ENCODE results near the gene ENTPD2. TPM values are rescaled to one million over a fixed set of nuclear protein-coding genes. Genes with fewer than 3 reads are reported as not detected.

Gene ENTPD2
- total and polyA plus RNA-seq, 2 donors (not counting 3 experiments of a cell fraction or from before 2014, with no cell fraction given), result not detected

DNA sequence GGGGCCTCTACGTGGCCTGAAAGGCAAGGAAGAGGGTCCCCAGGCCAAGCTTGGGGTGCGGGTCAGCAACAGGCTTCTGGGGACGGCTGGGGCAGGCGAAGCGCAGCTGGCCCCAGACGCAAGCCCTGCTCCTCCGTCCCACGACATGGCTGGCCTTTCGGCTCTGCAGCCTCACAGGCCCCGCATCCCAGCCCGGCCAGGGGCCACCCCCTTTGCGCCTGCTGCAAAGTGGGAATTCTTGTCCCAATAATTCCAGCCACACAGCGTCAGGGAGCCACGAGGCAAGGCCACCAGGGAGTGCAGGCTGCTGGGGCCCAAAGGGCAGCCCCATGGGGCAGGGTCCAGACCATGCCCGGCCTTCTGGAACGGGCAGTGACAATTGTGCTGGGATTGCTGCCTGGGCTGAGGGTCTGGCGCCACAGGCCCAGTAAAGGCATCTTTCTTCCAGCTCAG, 1.1 kb upstream of the ENTPD2 start:
- H2AFZ ChIP-seq (ENCODE audit: low read depth, low read length), result no peak overlapping the region
- no peak overlapping the region for H3K9ac ChIP-seq (replicated peaks; ENCODE audit: extremely low read depth, insufficient read depth, low read length)
- no peak overlapping the region for H3K4me3 ChIP-seq (replicated peaks in 1 of 3; ENCODE audit: insufficient read depth in 1 of 3, low read depth in 1 of 3, low read length in 3 of 3)
- H3K27ac ChIP-seq (ENCODE audit: insufficient read depth, low read depth, low read length), result no peak overlapping the region
- H3K27me3 ChIP-seq (ENCODE audit: control insufficient read depth in 2 of 2, insufficient read depth in 2 of 2, low read length in 2 of 2), result peaks cover 8 to 19% of the 10 kb centered on the region in 2 experiments
- no peaks in the 10 kb centered on the region for H3K4me1 ChIP-seq (ENCODE audit: control insufficient read depth, extremely low read depth, insufficient read depth, low read length)
- TF ChIP-seq POLR2AphosphoS5 (IDR thresholded peaks at IDR 0.05; ENCODE audit: insufficient read depth, low read depth, low read length), result no peak
- no peaks in the 10 kb centered on the region for H4K20me1 ChIP-seq (replicated peaks; ENCODE audit: control insufficient read depth, extremely low read depth, insufficient read depth, low read length)
- ChIA-PET CTCF (interaction anchor here (0.6 to 7.4 kb wide), 5 partner anchors 8 to 26 kb away, joined by 3 to 50 read pairs (median 14); partner anchors contain the start of gene NPDC1), POLR2A (no interaction called here)
- H3K4me2 ChIP-seq (ENCODE audit: insufficient read depth, low read length), result no peak overlapping the region
- intact Hi-C loops (cut with micrococcal nuclease) (no loop called here), dilution Hi-C loops (cut with MboI; ENCODE audit: extremely low pct_ligation_motif_present, low sequenced_read_pairs) (no loop called here)
- DNase-seq (ENCODE audit: low read depth, low spot score), result no peak
- H3K36me3 ChIP-seq (ENCODE audit: control insufficient read depth in 2 of 2, extremely low read depth in 1 of 2, insufficient read depth in 2 of 2, low read length in 2 of 2), result no peaks in the 10 kb centered on the region
- no TSS peak for BruUV-seq (replicated peaks)
- no peaks in the 10 kb centered on the region for H3K9me1 ChIP-seq (replicated peaks; ENCODE audit: control insufficient read depth, extremely low read depth, insufficient read depth, low read length)
- FAIRE-seq, result no peak
- H3K9me3 ChIP-seq (replicated peaks; ENCODE audit: control insufficient read depth, insufficient read depth, low read length), result no peaks in the 10 kb centered on the region
- H3K79me2 ChIP-seq (ENCODE audit: control insufficient read depth, insufficient read depth, low read length), result no peaks in the 10 kb centered on the region

- Histone ChIP-seq H3K4me2 (ENCODE audit: insufficient read depth, low read length) (no peak overlapping the region), H3K27me3 (ENCODE audit: control insufficient read depth in 2 of 2, insufficient read depth in 2 of 2, low read length in 2 of 2) (peaks cover 8 to 21% of the 10 kb centered on the region in 2 experiments), H3K4me3 (replicated peaks in 1 of 3; ENCODE audit: insufficient read depth in 1 of 3, low read depth in 1 of 3, low read length in 3 of 3) (no peak overlapping the region), H3K9ac (replicated peaks; ENCODE audit: extremely low read depth, insufficient read depth, low read length) (no peak overlapping the region), H3K36me3 (ENCODE audit: control insufficient read depth in 2 of 2, extremely low read depth in 1 of 2, insufficient read depth in 2 of 2, low read length in 2 of 2) (no peaks in the 10 kb centered on the region), H3K27ac (ENCODE audit: insufficient read depth, low read depth, low read length) (no peak overlapping the region), H4K20me1 (replicated peaks; ENCODE audit: control insufficient read depth, extremely low read depth, insufficient read depth, low read length) (no peaks in the 10 kb centered on the region), H2AFZ (ENCODE audit: low read depth, low read length) (no peak overlapping the region), H3K9me3 (replicated peaks; ENCODE audit: control insufficient read depth, insufficient read depth, low read length) (no peaks in the 10 kb centered on the region), H3K79me2 (ENCODE audit: control insufficient read depth, insufficient read depth, low read length) (no peaks in the 10 kb centered on the region), H3K9me1 (replicated peaks; ENCODE audit: control insufficient read depth, extremely low read depth, insufficient read depth, low read length) (no peaks in the 10 kb centered on the region), H3K4me1 (ENCODE audit: control insufficient read depth, extremely low read depth, insufficient read depth, low read length) (no peaks in the 10 kb centered on the region)
- intact Hi-C loops (cut with micrococcal nuclease), result no loop called here
- TF ChIP-seq, protein P1, sequence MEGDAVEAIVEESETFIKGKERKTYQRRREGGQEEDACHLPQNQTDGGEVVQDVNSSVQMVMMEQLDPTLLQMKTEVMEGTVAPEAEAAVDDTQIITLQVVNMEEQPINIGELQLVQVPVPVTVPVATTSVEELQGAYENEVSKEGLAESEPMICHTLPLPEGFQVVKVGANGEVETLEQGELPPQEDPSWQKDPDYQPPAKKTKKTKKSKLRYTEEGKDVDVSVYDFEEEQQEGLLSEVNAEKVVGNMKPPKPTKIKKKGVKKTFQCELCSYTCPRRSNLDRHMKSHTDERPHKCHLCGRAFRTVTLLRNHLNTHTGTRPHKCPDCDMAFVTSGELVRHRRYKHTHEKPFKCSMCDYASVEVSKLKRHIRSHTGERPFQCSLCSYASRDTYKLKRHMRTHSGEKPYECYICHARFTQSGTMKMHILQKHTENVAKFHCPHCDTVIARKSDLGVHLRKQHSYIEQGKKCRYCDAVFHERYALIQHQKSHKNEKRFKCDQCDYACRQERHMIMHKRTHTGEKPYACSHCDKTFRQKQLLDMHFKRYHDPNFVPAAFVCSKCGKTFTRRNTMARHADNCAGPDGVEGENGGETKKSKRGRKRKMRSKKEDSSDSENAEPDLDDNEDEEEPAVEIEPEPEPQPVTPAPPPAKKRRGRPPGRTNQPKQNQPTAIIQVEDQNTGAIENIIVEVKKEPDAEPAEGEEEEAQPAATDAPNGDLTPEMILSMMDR (IDR thresholded peaks at IDR 0.05; ENCODE audit: extremely low read depth in 1 of 2, insufficient read depth in 1 of 2, low read depth in 1 of 2, low read length in 2 of 2), result no peak
- TF ChIP-seq EZH2 (IDR thresholded peaks at IDR 0.05; ENCODE audit: borderline replicate concordance, low read depth, low read length, severe bottlenecking), result peak; percentile 97
- dilution Hi-C loops (cut with MboI; ENCODE audit: extremely low pct_ligation_motif_present, low sequenced_read_pairs), result no loop called here
- ChIA-PET CTCF (interaction anchor here (0.9 to 2.0 kb wide), 5 partner anchors 11 to 24 kb away, joined by 3 to 12 read pairs (median 7); no protein-coding TSS in a partner anchor), POLR2A (no interaction called here)
- no peak for DNase-seq (ENCODE audit: low read depth, low spot score)
- BruUV-seq (replicated peaks), result no TSS peak
- FAIRE-seq, result no peak
Measured at GRCh38 chr9:137052998-137053943, 590 bp downstream of the ENTPD2 start.
